ENCODE results near the gene PREP. TPM values are rescaled to one million over a fixed set of nuclear protein-coding genes. Genes with fewer than 3 reads are reported as not detected.
A peak's percentile ranks its signal among the peaks of the same experiment; 100 is the strongest.

PREP gene
- total RNA-seq, 1 experiment from 2014 or later: 69.9 TPM

DNA sequence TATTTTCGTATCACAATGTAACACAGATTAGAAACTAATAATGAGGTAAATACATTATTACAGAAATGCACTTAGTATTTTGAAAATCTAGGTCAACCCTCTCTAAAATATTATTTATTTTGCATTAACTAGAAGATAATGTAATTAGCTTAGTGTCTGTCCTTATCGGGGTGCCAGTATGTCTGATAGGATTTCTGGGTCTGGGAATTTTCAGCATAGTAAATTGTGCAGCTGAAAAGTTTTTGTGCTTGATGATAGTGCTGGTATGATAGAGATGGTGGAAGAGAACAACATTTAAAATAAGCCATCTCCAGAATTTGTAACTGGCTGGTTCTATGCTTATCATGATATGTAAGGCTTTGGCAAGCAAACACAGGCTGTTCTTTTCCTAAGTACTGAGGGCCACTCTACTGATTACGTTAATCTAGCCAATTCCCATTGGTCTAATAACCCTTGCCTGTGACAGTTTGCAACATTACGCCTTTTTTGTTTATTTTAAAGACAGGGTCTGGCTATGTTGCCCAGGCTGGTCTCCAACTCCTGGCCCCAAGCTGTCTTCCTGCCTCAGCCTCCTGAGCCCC, 50.8 kb downstream of the PREP start:
- Histone ChIP-seq H3K4me1 (no peaks in the 10 kb centered on the region), H3K36me3 (ENCODE audit: control insufficient read depth, insufficient read depth, low read length) (no peaks in the 10 kb centered on the region), H3K4me3 (ENCODE audit: low read depth, low read length) (no peak overlapping the region), H3K9me3 (no peaks in the 10 kb centered on the region; the same call in 1 of the 2 replicates), H3K27me3 (replicated peaks; ENCODE audit: control insufficient read depth, insufficient read depth, low read length) (no peaks in the 10 kb centered on the region)
- ChIA-PET POLR2A (no interaction called here), CTCF (no interaction called here)
- Mint-ChIP-seq H3K4me3 (ENCODE audit: unreplicated experiment) (no peak overlapping the region), H3K36me3 (ENCODE audit: insufficient read depth, unreplicated experiment) (peaks cover 50% of the 10 kb centered on the region), H3K9me3 (ENCODE audit: unreplicated experiment) (no peaks in the 10 kb centered on the region), H3K27me3 (ENCODE audit: insufficient read depth, unreplicated experiment) (no peaks in the 10 kb centered on the region), H3K4me1 (ENCODE audit: low read depth, unreplicated experiment) (no peaks in the 10 kb centered on the region), H3K27ac (ENCODE audit: unreplicated experiment) (no peak overlapping the region)
- BruUV-seq (replicated peaks): no TSS peak
- TF ChIP-seq, protein P1, sequence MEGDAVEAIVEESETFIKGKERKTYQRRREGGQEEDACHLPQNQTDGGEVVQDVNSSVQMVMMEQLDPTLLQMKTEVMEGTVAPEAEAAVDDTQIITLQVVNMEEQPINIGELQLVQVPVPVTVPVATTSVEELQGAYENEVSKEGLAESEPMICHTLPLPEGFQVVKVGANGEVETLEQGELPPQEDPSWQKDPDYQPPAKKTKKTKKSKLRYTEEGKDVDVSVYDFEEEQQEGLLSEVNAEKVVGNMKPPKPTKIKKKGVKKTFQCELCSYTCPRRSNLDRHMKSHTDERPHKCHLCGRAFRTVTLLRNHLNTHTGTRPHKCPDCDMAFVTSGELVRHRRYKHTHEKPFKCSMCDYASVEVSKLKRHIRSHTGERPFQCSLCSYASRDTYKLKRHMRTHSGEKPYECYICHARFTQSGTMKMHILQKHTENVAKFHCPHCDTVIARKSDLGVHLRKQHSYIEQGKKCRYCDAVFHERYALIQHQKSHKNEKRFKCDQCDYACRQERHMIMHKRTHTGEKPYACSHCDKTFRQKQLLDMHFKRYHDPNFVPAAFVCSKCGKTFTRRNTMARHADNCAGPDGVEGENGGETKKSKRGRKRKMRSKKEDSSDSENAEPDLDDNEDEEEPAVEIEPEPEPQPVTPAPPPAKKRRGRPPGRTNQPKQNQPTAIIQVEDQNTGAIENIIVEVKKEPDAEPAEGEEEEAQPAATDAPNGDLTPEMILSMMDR (IDR thresholded peaks at IDR 0.05; ENCODE audit: insufficient read depth in 1 of 2, low read depth in 1 of 2, low read length in 1 of 2, severe bottlenecking in 1 of 2, unreplicated experiment in 1 of 2): no peak
- intact Hi-C loops (cut with micrococcal nuclease; ENCODE audit: unreplicated experiment): loop anchor here (5.0 kb wide), 1 partner anchor 35 kb away; no protein-coding TSS in a partner anchor
- no peak for DNase-seq

DNA sequence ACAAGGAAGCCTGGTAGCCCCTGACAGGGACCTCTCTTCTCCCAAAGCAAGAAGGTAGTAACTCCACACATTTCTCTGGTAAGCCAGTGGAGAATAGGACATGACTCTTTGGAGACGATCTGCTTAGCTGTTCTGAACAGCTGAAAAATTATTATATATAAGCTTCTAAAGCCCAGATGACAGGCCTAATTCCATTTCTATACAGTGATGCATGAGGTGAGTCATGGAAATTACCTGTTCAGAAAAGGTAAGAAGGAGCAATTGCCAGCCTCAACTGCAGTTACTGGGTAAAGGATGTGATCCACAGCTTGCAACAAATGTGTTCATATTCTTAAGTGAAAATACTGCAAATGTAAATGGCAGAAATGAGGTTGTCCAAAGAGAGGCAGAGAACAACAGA, 54.0 kb downstream of the PREP start:
- POLR2A ChIA-PET: no interaction called here
- CTCF ChIA-PET: no interaction called here

DNA sequence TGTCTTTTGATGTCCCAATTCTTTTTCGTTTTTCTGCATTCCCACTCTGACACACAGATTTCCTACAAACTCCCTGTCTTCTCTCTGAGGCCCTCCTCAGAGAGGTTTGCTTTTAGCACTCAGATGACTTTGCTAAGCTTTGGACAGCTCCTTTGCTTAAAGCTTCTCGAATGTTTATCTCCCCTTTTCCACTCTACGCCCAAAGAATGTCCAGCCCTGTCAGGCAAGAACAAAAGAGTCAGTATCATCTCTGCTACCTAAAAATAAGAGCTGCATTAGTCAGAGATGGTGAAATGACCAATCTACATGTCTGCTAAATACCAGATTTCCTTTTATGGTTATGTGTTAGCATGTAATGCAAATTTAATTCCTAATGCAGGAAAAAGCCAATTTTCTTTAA, 56.8 kb downstream of the PREP start:
- no TSS peak for BruUV-seq (replicated peaks)
- CTCF ChIA-PET: no interaction called here
- peaks cover 58% of the 10 kb centered on the region for H3K36me3 Mint-ChIP-seq (ENCODE audit: insufficient read depth, unreplicated experiment)

More for the DNA sequence above, 54.0 kb downstream of the PREP start:
- H3K4me3 ChIP-seq (ENCODE audit: low read depth, low read length): no peak overlapping the region
- no peaks in the 10 kb centered on the region for H3K9me3 Mint-ChIP-seq (ENCODE audit: unreplicated experiment)
- H3K27me3 ChIP-seq (replicated peaks; ENCODE audit: control insufficient read depth, insufficient read depth, low read length): no peaks in the 10 kb centered on the region
- H3K27ac Mint-ChIP-seq (ENCODE audit: unreplicated experiment): no peak overlapping the region
- no peak overlapping the region for H3K4me3 Mint-ChIP-seq (ENCODE audit: unreplicated experiment)
- no peaks in the 10 kb centered on the region for H3K4me1 ChIP-seq
- H3K36me3 Mint-ChIP-seq (ENCODE audit: insufficient read depth, unreplicated experiment): peaks cover 49% of the 10 kb centered on the region
- no peaks in the 10 kb centered on the region for H3K9me3 ChIP-seq
- H3K4me1 Mint-ChIP-seq (ENCODE audit: low read depth, unreplicated experiment): peaks cover 7% of the 10 kb centered on the region
- BruUV-seq (replicated peaks): no TSS peak
- no peaks in the 10 kb centered on the region for H3K27me3 Mint-ChIP-seq (ENCODE audit: insufficient read depth, unreplicated experiment)
- DNase-seq: no peak
- intact Hi-C loops (cut with micrococcal nuclease; ENCODE audit: unreplicated experiment): no loop called here
- TF ChIP-seq, protein P1 (IDR thresholded peaks at IDR 0.05; ENCODE audit: insufficient read depth in 1 of 2, low read depth in 1 of 2, low read length in 1 of 2, severe bottlenecking in 1 of 2, unreplicated experiment in 1 of 2): no peak
- no peaks in the 10 kb centered on the region for H3K36me3 ChIP-seq (ENCODE audit: control insufficient read depth, insufficient read depth, low read length)

More for the DNA sequence above, 56.8 kb downstream of the PREP start:
- POLR2A ChIA-PET: no interaction called here
- Histone ChIP-seq H3K9me3 (no peaks in the 10 kb centered on the region), H3K36me3 (ENCODE audit: control insufficient read depth, insufficient read depth, low read length) (no peaks in the 10 kb centered on the region), H3K27me3 (replicated peaks; ENCODE audit: control insufficient read depth, insufficient read depth, low read length) (no peaks in the 10 kb centered on the region), H3K4me3 (ENCODE audit: low read depth, low read length) (no peak overlapping the region), H3K4me1 (no peaks in the 10 kb centered on the region)
- no peaks in the 10 kb centered on the region for H3K27me3 Mint-ChIP-seq (ENCODE audit: insufficient read depth, unreplicated experiment)
- TF ChIP-seq, protein P1 (IDR thresholded peaks at IDR 0.05; ENCODE audit: insufficient read depth in 1 of 2, low read depth in 1 of 2, low read length in 1 of 2, severe bottlenecking in 1 of 2, unreplicated experiment in 1 of 2): no peak
- DNase-seq: peak in 1 of 2 experiments; percentile 3
- peak overlapping the region; percentile 51 for H3K27ac Mint-ChIP-seq (ENCODE audit: unreplicated experiment)
- no peaks in the 10 kb centered on the region for H3K9me3 Mint-ChIP-seq (ENCODE audit: unreplicated experiment)
- H3K4me1 Mint-ChIP-seq (ENCODE audit: low read depth, unreplicated experiment): peaks cover 7% of the 10 kb centered on the region
- intact Hi-C loops (cut with micrococcal nuclease; ENCODE audit: unreplicated experiment): no loop called here
- no peak overlapping the region for H3K4me3 Mint-ChIP-seq (ENCODE audit: unreplicated experiment)
